ENCODE data around the gene SLC26A5. TPM values are rescaled to one million over a fixed set of nuclear protein-coding genes. Genes with fewer than 3 reads are reported as not detected.
"Not testable (repeated sequence)": the region's sequence is repeated elsewhere in the genome, so short reads cannot be mapped to it uniquely, and the experiment has no call there.

The SLC26A5 gene
- total RNA-seq, 1 experiment from 2014 or later: not detected

DNA sequence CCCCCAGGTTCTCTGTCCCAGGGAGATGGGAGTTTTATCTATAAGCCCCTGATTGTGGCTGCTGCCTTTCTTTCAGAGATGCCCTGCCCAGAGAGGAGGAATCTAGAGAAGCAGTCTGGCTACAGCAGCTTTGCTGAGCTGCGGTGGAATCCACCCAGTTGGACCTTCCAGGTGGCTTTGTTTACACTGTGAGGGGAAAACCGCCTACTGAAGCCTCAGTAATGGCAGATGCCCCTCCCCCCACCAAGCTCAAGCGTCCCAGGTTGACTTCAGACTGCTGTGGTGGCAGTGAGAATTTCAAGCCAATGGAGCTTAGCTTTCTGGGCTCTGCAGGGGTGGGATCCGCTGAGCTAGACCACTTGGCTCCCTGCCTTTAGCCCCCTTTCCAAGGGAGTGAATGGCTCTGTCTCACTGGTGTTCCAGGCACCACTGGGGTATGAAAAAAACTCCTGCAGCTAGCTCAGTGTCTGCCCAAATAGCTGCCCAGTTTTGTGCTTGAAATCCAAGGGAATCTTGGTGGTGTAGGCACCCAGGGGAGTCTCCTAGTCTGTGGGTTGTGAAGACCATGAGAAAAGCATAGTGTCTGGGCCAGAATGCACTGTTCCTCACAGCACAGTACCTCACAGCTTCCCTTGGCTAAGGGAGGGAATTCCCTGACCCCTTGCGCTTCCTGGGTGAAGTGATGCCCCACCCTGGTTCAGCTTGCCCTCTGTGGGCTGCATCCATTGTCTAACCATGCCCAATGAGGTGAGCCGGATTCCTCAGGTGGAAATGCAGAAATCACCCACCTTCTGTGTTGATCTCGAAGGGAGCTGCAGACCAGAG is 40.0 kb downstream of the SLC26A5 start:
- DNase-seq (ENCODE audit: low read depth): not testable (repeated sequence)

DNA sequence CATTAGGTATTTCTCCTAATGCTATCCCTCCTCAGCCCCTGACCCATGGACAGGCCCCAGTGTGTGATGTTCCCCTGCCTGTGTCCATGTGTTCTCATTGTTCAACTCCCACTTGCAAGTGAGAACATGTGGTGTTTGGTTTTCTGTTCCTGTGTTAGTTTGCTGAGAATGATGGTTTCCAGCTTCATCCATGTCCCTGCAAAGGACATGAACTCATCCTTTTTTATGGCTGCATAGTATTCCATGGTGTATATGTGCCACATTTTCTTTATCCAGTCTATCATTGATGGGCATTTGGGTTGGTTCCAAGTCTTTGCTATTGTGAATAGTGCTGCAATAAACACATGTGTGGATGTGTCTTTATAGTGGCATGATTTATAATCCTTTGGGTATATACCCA is 46.3 kb downstream of the SLC26A5 start:
- not testable (repeated sequence) for DNase-seq (ENCODE audit: low read depth)

DNA sequence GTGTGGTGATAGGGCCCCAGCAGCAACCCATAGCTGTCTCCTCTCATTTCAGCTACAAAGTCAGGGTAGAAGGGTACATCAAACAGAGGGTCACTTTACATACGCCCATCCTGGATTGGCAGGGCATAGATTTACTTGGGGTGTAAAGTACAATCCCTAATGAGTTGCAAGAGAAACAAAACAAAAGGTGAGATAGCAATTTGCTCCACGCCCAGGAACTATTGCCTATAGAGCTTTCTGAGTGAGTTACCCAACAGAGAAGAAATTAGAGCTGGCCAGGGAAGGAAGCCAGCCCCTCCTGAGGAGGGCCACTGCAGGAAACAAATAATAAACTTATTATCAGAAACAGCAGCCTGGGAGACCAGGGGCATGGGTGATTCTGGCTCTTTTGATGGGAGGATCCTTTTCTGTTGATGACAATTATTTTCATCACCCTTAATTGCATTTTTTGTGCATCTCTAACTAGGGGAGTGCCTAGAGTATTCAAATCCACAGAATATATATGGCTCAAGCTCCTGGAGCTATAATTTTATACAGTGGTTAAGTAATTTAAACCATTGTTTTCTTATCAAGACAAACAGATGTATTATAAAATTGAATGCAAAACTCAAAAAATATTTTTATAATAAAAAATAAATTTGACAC is 47.4 kb downstream of the SLC26A5 start:
- no peak for DNase-seq (ENCODE audit: low read depth)

DNA sequence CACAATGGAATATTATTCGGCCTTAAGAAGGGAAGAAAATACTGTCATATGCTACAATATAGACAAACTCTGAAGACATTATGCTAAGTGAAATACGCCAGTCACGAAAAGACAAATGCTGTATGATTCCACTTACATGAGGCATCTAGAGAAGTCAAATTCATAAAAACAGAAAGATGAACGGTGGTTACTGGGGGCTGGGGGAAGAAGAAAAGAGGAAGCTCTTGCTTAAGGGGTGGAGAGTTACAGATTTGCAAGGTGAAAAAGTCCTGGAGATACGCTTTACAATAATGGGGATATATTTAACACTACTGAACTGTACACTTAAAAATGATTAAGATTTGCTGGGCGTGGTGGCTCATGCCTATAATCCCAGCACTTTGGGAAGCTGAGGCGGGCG is 49.5 kb downstream of the SLC26A5 start:
- no peak for DNase-seq (ENCODE audit: low read depth)

DNA sequence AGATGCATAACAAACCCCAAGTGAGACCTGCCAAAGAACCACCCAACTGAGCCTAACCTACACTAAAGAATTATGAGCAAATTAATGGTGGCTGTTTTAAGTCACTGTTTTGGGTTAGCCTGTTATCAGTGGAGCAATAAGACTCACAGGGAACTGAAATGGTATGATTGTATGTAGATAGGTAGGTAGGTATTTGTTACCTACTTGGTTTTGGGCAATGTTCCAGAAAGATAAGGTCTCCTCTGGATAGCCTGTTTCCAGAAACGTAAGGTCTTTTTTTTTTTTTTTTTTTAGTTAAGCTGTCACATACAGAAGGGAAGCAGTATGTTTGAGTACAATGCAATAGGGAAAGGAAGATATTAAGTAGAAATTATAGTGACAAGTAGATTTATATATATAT is 50.9 kb downstream of the SLC26A5 start:
- no peak for DNase-seq (ENCODE audit: low read depth)

DNA sequence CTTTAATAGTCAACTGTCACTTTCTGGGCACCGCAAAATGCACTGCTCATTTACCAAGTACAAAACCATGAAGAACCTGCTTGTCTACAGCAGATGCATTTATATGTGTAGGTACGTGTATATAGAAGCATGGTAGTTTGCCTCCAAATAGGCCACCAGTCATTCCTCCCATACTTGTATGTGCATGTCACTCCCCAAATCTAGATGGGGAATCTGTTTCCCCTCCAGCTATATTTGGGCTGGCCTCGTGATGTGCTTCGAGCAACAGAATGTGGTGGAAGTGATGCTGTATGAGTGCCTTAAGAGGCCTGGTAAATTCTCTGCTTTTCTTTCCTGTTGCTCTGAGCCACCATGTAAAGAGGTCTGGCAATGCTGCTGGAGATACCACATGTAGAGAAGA is 51.4 kb downstream of the SLC26A5 start:
- no peak for DNase-seq (ENCODE audit: low read depth)

DNA sequence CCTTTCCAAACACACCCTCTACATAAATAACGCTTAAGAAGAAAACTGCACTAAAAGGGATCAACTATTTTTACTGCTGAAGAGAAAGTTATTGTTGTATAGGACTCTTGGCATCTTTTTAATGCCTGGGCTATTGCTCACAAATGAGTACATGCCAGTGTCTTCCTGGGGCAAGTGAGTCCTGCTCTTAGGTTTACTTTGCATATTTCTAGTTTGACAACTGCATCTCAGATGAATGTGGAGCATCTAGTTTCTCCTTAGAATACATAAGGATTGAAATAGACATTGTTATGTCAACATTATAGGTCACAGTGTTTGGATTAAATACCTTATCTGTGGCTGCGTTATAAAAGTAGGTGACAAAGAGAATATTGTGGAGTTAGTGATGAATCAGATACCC is 54.0 kb downstream of the SLC26A5 start:
- DNase-seq (ENCODE audit: low read depth): no peak

DNA sequence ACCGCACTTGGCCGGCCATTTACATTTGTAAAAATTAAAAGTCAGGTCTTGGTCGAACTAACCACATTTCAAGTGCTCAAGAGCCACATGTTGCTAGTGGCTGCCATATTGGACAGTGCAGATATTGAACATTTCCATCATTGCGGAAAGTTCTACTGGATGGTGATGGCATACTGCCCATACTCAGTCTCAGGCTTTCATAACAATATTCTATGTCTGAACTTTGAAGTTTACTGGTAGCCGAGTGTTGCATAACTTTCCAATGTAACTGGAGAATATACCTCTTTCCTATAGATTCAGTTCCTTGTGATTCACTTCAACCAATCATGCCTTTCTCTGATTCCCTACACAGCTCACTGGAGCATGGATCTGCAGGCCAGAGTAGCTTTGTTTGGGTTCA is 54.9 kb downstream of the SLC26A5 start:
- DNase-seq (ENCODE audit: low read depth): no peak

DNA sequence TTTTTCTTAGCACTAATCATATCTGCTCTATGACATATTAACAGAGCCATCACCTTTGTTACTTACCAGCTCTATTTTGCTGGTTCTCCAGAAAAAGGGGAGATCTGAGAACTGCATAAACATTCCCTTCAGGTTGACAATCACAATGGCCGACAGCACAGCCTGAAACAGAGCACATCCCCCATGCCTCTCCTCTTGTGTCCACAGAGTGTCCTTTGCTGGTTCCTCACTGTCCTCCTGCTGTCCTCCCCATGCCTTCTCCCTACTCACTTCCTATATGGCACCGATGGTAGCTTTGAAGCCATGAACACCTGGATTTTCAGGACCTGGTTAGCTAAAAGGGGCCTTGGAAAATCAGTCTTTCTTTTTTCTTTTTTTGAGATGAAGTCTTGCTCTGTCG is 56.7 kb downstream of the SLC26A5 start:
- no peak for DNase-seq (ENCODE audit: low read depth)

DNA sequence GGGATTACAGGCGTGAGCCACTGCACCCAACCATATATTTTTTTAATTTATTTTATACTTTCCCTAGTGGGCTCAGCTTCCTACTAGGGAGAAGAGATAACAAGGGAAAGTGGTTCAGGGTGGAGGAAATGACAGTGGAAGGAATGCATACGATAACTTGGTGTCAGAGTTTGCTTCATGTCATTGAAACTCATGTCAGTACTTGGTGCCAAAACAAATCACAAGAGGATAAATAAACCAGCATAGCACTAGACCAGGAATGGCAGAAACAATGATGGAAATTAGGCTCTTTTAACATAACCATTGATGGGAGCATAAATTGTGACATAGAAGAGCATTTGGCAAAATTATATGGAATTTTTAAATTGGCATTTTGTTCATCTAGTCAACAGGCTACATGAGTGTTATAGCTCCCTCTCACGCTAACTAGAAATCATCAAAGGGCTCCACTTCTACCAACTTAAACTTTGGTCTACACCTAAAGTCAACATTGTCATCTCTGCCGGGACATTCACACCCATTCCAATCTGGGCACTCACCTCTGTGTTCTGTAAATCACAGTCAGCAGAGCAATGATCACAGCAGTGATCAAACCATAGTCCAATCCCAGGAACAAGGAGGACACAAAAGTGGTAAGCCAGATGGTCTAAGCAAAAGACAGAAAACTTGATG is 57.4 kb downstream of the SLC26A5 start:
- DNase-seq (ENCODE audit: low read depth): no peak

DNA sequence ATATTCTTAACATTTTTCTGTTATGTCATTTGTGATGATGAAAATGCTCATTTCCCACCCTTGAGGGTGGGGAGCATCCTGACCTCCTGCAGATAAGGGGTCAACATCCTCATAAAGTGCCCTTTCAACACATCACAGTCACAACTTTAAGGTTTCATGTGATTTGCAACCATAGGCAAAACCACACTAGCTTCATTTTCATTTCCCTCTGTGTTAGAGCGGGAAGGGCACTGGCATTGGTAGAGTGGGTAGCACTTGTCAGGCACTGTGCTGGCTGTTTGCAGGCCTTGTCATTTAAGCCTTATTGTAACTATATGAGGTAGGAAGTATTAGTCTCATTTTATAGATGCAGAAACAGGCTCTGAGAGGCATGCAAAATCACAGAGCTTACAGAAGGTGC is 58.8 kb downstream of the SLC26A5 start:
- DNase-seq (ENCODE audit: low read depth): no peak

DNA sequence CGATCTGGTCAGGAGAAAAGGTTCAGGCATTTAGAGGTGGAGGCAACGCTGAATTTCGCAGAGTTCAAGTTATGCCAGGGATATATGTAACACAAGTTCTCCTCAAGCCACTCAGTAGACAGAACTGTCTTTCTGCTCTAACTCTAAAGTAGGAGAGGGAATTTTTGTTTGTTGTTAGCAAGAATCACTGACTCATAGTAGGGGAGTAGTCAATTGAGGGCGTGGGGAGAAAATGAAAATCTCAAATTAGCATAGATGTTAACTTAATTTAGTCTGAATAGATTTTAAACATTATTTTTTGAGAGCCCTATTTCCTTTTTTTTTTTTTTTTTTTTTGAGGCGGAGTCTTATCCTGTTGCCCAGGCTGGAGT is 64.0 kb downstream of the SLC26A5 start:
- no peak for DNase-seq (ENCODE audit: low read depth)

DNA sequence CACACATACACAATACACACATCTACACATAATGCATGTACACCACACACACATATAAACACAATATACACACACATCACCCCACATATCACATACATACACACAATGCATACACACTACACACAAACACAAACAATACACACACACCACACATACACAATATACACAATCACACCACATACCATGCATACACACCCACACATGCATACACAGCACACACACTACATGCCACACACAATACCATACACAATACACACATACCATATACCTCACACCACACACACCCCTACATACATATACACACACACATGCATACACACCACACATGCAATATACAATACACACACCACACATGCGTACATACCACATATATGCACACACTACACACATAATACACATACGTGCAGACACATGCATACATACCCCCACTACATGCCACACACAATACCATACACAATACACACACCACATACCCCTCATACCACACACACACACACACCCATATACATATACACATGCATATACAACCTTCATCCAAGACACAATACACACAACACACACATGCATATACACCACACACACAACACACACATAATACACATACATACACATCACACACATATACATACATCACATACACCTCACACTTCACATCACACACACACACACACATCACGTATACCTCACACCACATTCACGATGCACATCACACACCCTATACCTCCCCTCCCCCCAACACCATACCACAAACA is 64.6 kb downstream of the SLC26A5 start:
- no peak for DNase-seq (ENCODE audit: low read depth)

DNA sequence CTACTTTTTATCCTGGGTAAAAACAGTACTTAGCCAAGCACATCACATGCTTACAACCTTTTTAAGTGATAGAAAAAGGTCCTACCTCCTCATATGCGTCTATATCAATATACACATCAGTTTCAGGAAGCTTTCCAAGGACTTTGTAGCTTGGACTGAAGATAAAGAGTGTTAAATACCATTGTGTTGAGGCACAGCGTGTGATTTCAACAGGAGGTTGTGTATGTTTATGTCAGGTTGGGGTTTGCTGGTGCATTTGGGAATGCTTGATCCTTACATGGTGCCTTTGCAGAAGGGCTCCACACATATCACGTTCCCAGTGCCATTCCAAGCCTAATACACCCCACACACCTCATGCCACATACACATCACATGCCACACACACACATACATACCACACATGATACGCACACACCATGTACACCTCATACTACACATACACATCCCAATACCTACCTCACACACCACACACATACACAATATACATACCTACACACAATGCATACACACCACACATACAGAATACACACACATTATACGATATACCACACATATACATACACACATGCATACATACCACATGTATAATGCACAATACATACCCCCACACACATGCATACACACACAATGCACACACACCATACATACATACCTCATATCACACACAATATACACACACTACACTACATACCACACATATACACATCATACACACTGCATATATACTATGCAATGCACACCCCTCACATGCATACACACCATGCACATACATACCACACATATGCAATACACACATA is 65.4 kb downstream of the SLC26A5 start:
- no peak for DNase-seq (ENCODE audit: low read depth)

DNA sequence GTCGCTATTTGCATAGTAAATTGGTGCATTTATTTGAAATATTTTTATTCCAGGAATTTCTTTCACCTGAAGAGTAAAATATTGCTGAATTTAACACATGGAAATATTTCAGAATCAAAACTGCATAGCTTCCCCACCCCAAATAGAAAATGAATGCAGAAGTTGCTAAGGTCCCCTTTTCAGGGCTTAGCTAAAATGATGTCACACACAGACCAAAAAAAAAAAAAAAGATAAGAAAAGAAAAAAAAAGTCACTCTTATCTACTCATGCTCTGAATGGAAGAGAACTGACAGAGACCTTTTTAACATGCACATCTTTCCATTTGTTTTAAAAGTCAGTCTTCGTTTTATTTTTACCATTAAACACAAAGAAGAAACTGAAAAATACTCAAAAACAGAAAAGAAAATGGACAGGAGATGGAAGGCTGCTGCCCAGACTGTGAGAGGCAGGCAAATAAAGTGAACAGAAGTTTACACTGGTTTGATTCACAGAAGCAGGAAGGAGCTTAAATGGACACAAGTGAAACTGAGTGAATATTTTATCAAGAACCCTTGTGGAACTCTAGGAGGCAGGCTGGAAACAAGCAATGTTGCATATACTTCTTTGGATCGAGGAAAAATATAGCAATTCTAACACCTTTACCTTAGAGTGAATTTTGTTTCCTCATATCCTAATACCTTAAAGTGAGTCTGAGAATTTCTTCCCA is 66.6 kb downstream of the SLC26A5 start:
- peak; percentile 7 for DNase-seq (ENCODE audit: low read depth)

DNA sequence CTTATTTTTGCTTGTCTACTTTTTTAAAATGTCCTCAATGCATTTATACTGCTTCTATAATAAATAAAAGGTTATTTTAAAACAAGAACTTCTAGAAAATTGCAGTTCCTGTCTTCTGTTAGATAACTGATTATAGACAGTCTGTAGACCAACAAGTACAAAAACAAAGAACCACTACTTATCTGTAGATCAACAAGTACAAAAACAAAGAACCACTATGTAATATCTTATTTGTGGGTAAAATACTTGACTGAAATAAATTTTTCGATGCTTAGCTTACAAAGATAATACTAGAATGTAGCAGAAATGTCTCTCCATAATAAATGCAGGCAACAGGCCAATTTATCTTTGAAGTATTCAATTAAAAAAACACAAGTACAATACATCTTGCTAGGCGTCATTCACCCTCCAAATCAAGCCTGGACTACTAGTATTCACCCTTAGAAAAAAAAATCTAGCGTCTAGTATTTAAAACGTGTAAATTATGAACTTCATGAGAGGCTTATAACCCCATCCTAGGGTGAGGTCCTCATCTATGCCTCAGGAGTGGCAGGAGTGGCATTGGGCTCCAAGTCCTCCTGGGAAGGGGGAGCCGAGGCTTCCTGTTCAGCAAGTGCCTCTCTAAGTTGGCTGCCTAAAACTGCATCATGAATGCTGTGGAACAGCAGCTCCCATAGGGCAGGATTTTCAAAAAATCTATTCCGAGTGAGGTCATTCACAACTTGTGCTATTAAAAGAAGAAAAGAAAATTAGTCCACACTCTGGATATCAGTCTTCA is 72.0 kb downstream of the SLC26A5 start:
- DNase-seq (ENCODE audit: low read depth): no peak

DNA sequence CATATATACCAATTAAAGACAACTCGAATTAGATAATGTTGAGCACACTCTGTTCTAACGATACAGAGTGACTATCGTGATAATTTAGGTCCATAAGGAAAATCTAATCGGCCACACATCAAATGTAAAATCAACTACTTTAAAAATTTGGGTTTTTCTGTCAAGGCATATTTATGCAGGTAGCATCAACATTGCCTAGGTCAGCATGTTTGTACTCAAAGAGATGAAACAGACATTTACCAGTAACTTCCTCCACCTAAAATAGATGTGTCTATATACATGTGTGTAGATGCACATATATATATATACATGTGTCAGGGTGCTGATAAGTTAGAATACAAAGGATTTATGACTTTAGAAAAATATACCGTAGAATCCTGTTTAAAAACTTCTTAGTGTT is 76.6 kb downstream of the SLC26A5 start:
- DNase-seq (ENCODE audit: low read depth): no peak

DNA sequence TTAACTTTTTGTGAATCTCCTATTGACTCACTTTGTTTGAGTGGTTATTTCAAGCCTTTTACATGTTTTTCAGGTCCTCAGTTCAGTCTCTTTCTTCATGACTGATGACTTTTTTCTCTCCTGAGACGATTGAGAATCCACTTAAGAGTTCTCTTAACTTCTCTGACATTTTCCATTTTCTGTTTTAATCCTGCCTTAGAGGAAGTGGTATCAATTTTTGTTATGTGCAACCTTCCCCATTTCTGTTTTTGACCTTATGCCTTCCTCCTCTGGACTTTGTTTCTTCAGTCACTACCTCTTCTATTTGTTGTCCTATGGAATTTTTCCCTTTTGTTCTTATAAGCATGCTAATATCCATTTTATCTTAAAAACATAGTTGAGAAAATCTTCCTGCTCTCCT is 96.2 kb downstream of the SLC26A5 start:
- no peak for DNase-seq (ENCODE audit: low read depth)

DNA sequence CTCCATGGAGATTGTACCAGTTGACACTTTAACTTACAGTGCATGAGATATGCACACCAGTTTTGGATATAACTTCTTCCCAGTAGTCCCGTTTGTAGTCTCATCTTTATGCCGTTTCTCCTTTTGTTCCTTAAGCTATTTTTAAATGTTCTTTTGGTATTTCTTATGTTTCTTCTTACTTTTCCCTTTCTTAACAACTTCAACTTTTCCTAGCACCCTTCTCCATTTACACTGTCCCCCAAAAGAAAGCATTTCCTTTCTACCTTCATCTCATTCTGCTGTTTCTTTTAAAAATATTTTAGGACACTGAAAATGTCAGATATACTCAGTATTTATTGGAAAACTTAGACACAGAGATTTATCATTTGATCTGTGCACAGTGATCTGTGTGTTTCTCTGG is 97.0 kb downstream of the SLC26A5 start:
- no peak for DNase-seq (ENCODE audit: low read depth)

DNA sequence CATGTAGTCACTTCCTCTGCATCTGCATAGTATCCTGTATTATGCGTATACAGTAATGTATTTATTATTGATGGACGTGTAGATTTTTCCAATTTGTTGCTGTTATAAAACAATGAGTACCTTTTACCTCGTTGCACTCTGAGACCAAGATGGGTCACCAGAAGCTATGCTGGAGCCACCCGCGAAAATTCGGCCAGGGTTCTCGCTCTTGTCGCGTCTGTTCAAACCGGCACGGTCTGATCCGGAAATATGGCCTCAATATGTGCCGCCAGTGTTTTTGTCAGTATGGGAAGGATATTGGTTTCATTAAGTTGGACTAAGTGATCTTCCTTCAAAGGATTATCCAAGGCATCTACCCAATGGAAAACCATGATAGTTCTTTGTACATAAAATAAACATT is 97.6 kb downstream of the SLC26A5 start:
- no peak for DNase-seq (ENCODE audit: low read depth)

All from HT1080 (cell line).